ENCODE data around the gene SCT. TPM values are rescaled to one million over a fixed set of nuclear protein-coding genes. Genes with fewer than 3 reads are reported as not detected.

Gene SCT
- total and polyA plus RNA-seq, 2 of the 4 experiments (the other 2 are of a cell fraction): not detected

DNA sequence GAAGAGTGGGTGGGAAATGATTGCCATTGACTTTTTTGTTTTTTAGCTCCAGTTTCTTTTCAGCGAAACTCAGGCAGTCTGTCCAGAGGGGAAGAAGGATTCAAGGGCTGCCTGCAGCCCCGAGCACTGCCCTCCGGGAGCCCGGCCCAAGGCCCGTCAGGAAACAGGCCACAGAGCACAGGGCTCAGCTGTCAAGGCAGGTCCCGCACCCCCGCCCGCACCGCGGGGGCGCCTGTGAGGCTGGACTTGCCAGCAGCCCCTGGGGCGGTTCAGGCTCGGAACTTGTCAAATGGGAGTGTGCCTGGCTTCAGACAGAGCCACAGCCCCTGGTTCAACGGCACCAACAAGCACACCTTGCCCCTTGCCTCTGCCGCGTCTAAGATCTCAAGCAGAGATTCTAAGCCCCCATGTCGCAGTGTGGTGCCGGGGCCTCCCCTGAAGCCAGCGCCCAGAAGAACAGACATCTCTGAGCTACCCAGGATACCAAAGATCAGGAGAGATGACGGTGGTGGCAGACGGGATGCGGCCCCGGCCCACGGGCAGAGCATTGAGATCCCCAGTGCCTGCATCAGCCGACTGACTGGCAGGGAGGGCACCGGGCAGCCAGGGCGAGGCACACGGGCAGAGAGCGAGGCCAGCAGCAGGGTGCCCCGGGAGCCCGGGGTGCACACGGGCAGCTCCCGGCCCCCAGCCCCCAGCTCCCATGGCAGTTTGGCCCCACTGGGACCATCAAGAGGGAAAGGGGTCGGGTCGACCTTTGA, 19.8 kb downstream of the SCT start:
- Histone ChIP-seq H3K14ac (replicated peaks; ENCODE audit: low read depth, low read length) (no peak overlapping the region), H3K27me3 (ENCODE audit: control insufficient read depth, insufficient read depth, low read length) (no peaks in the 10 kb centered on the region), H3K79me1 (ENCODE audit: low read depth in 1 of 2, low read length in 2 of 2) (peaks cover 0 to 18% of the 10 kb centered on the region in 2 experiments; a peak in 3 of 4 replicates), H2AFZ (replicated peaks; ENCODE audit: low read length, poor library complexity) (no peak overlapping the region), H3K56ac (ENCODE audit: extremely low read depth, insufficient read depth, low read length) (no peak overlapping the region), H3K23ac (ENCODE audit: low read depth, low read length) (no peak overlapping the region), H3K4me3 (ENCODE audit: insufficient read depth, low read depth, low read length) (no peak overlapping the region), H2AK5ac (ENCODE audit: low read depth, low read length) (no peak overlapping the region), H4K8ac (ENCODE audit: low read depth in 2 of 2, low read length in 2 of 2) (no peak overlapping the region), H2AK9ac (replicated peaks; ENCODE audit: low read depth, low read length, poor library complexity) (no peak overlapping the region), H2BK15ac (ENCODE audit: low read depth, low read length) (no peak overlapping the region), H3K4ac (ENCODE audit: low read depth, low read length) (no peak overlapping the region), H3K4me2 (ENCODE audit: low read depth, low read length) (no peak overlapping the region), H2BK20ac (ENCODE audit: low read depth, low read length) (no peak overlapping the region), H4K91ac (ENCODE audit: insufficient read depth, low read depth, low read length) (no peak overlapping the region), H3K4me1 (ENCODE audit: control insufficient read depth, insufficient read depth, low read length) (no peaks in the 10 kb centered on the region), H2BK5ac (ENCODE audit: low read depth, low read length, poor library complexity, severe bottlenecking) (no peak overlapping the region), H3K27ac (ENCODE audit: insufficient read depth, low read length) (no peak overlapping the region), H3K9me3 (ENCODE audit: control insufficient read depth, insufficient read depth, low read length) (no peaks in the 10 kb centered on the region), H3K36me3 (ENCODE audit: control insufficient read depth, insufficient read depth, low read length) (peaks cover 84% of the 10 kb centered on the region), H2BK120ac (ENCODE audit: low read depth, low read length) (no peak overlapping the region), H3K9ac (ENCODE audit: low read depth, low read length) (no peak overlapping the region), H4K5ac (ENCODE audit: low read depth, low read length) (no peak overlapping the region), H3K9me1 (ENCODE audit: insufficient read depth, low read length) (no peaks in the 10 kb centered on the region), H4K20me1 (ENCODE audit: insufficient read depth, low read length) (peaks cover 12% of the 10 kb centered on the region), H3K18ac (ENCODE audit: low read depth, low read length) (no peak overlapping the region)
- ChIA-PET CTCF (no interaction called here), POLR2A (ENCODE audit: unreplicated experiment) (no interaction called here)
- WGBS, 2 experiments (ENCODE audit: extremely low coverage in 2 of 2, insufficient read length in 1 of 2): 92% methylated on average over 15 of the region's 35 CpGs; no CpG with 5 or more reads in 1 of the 2 experiments
- no peak for TF ChIP-seq NFE2L2 (IDR thresholded peaks at IDR 0.05; ENCODE audit: low read depth, low read length)
- TF ChIP-seq, protein P1, sequence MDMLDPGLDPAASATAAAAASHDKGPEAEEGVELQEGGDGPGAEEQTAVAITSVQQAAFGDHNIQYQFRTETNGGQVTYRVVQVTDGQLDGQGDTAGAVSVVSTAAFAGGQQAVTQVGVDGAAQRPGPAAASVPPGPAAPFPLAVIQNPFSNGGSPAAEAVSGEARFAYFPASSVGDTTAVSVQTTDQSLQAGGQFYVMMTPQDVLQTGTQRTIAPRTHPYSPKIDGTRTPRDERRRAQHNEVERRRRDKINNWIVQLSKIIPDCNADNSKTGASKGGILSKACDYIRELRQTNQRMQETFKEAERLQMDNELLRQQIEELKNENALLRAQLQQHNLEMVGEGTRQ (IDR thresholded peaks at IDR 0.05; ENCODE audit: low read depth, low read length): no peak
- TF ChIP-seq BHLHE40 (IDR thresholded peaks at IDR 0.05; ENCODE audit: low read depth, low read length): no peak
- TF ChIP-seq MAZ (IDR thresholded peaks at IDR 0.05; ENCODE audit: borderline replicate concordance, low read depth, low read length): no peak
- no peak for TF ChIP-seq RCOR1 (IDR thresholded peaks at IDR 0.05; ENCODE audit: insufficient replicate concordance, low read length)
- no peak for TF ChIP-seq MXI1 (IDR thresholded peaks at IDR 0.05; ENCODE audit: borderline replicate concordance, low read depth, low read length)
- TF ChIP-seq RFX5 (IDR thresholded peaks at IDR 0.05; ENCODE audit: low read depth, low read length): no peak
- TF ChIP-seq CEBPB (IDR thresholded peaks at IDR 0.05; ENCODE audit: low read depth, low read length): no peak
- TF ChIP-seq, protein P2, sequence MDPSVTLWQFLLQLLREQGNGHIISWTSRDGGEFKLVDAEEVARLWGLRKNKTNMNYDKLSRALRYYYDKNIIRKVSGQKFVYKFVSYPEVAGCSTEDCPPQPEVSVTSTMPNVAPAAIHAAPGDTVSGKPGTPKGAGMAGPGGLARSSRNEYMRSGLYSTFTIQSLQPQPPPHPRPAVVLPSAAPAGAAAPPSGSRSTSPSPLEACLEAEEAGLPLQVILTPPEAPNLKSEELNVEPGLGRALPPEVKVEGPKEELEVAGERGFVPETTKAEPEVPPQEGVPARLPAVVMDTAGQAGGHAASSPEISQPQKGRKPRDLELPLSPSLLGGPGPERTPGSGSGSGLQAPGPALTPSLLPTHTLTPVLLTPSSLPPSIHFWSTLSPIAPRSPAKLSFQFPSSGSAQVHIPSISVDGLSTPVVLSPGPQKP (IDR thresholded peaks at IDR 0.05; ENCODE audit: borderline replicate concordance, low read depth, low read length): no peak
- TF ChIP-seq CHD1 (IDR thresholded peaks at IDR 0.05; ENCODE audit: low read depth, low read length): no peak
- no peak for TF ChIP-seq FOS (IDR thresholded peaks at IDR 0.05; ENCODE audit: low read depth, low read length)
- no peak for TF ChIP-seq RAD21 (IDR thresholded peaks at IDR 0.05; ENCODE audit: low read length)
- TF ChIP-seq MAFK (IDR thresholded peaks at IDR 0.05; ENCODE audit: low read depth, low read length): no peak
- TF ChIP-seq SMC3 (IDR thresholded peaks at IDR 0.05; ENCODE audit: low read depth, low read length): no peak
- no peak for TF ChIP-seq POLR2A (IDR thresholded peaks at IDR 0.05; ENCODE audit: low read depth, low read length)
- no peak for TF ChIP-seq CTCF (conservative IDR thresholded peaks at IDR 0.05; ENCODE audit: low read depth, low read length)
- intact Hi-C loops (cut with micrococcal nuclease) (no loop called here), dilution Hi-C loops (cut with HindIII; ENCODE audit: low sequenced_read_pairs, unreplicated experiment) (no loop called here), in situ Hi-C loops (cut with MboI; ENCODE audit: low sequenced_read_pairs) (no loop called here)
- DNase-seq (no peak), ATAC-seq (ENCODE audit: low read depth) (no peak)
- no TSS peak for BruUV-seq (replicated peaks)

Measured in IMR-90 (cell line).